ENCODE data around the gene CCR6.

The CCR6 gene

GRCh38 chr6:167108278-167108677 lies 14.6 kb upstream of the CCR6 start:
- Mint-ChIP-seq H3K36me3 (ENCODE audit: low read depth) (no peaks in the 10 kb centered on the region), H3K27ac (no peak overlapping the region), H3K4me1 (peaks cover 55% of the 10 kb centered on the region), H3K4me3 (no peak overlapping the region), H3K9me3 (peaks cover 16% of the 10 kb centered on the region), H3K27me3 (ENCODE audit: low read depth, poor library complexity) (peaks cover 26% of the 10 kb centered on the region)
- no peak for TF ChIP-seq CTCF (IDR thresholded peaks at IDR 0.05)
- no peak for DNase-seq

GRCh38 chr6:167109651-167110050 lies 13.2 kb upstream of the CCR6 start:
- no peak for TF ChIP-seq CTCF (IDR thresholded peaks at IDR 0.05)
- peak overlapping the region; percentile 6 for H3K27ac Mint-ChIP-seq

GRCh38 chr6:167111597-167111996 lies 11.3 kb upstream of the CCR6 start:
- Mint-ChIP-seq H3K27ac (no peak overlapping the region), H3K9me3 (peaks cover 11% of the 10 kb centered on the region), H3K27me3 (ENCODE audit: low read depth, poor library complexity) (peaks cover 25% of the 10 kb centered on the region), H3K4me3 (no peak overlapping the region), H3K4me1 (peaks cover 77% of the 10 kb centered on the region), H3K36me3 (ENCODE audit: low read depth) (no peaks in the 10 kb centered on the region)
- no peak for TF ChIP-seq CTCF (IDR thresholded peaks at IDR 0.05)
- no peak for DNase-seq

More at GRCh38 chr6:167109651-167110050, 13.2 kb upstream of the CCR6 start:
- H3K36me3 Mint-ChIP-seq (ENCODE audit: low read depth): no peaks in the 10 kb centered on the region
- peaks cover 22% of the 10 kb centered on the region for H3K27me3 Mint-ChIP-seq (ENCODE audit: low read depth, poor library complexity)
- peaks cover 65% of the 10 kb centered on the region for H3K4me1 Mint-ChIP-seq
- H3K4me3 Mint-ChIP-seq: no peak overlapping the region
- H3K9me3 Mint-ChIP-seq: peaks cover 13% of the 10 kb centered on the region
- no peak for DNase-seq

- no peak overlapping the region for H3K27ac Mint-ChIP-seq
- H3K4me1 Mint-ChIP-seq: peaks cover 73% of the 10 kb centered on the region
- peaks cover 25% of the 10 kb centered on the region for H3K27me3 Mint-ChIP-seq (ENCODE audit: low read depth, poor library complexity)
Measured at GRCh38 chr6:167112421-167112820, 10.5 kb upstream of the CCR6 start.

GRCh38 chr6:167113047-167113754 lies 9.7 kb upstream of the CCR6 start:
- no peak for DNase-seq
- Mint-ChIP-seq H3K4me3 (no peak overlapping the region), H3K27me3 (ENCODE audit: low read depth, poor library complexity) (peaks cover 25% of the 10 kb centered on the region)

More at GRCh38 chr6:167112421-167112820, 10.5 kb upstream of the CCR6 start:
- Mint-ChIP-seq H3K36me3 (ENCODE audit: low read depth) (no peaks in the 10 kb centered on the region), H3K4me3 (no peak overlapping the region), H3K9me3 (peaks cover 5% of the 10 kb centered on the region)
- TF ChIP-seq CTCF (IDR thresholded peaks at IDR 0.05): no peak
- DNase-seq: no peak

More at GRCh38 chr6:167113047-167113754, 9.7 kb upstream of the CCR6 start:
- Mint-ChIP-seq H3K36me3 (ENCODE audit: low read depth) (peaks cover 8% of the 10 kb centered on the region), H3K4me1 (peaks cover 76% of the 10 kb centered on the region), H3K27ac (no peak overlapping the region), H3K9me3 (peaks cover 8% of the 10 kb centered on the region)
- no peak for TF ChIP-seq CTCF (IDR thresholded peaks at IDR 0.05)

All from nephron progenitor cell (in vitro differentiated cells).